IPS DF 19.7 (cell line): ENCODE data around the gene NYAP1.

ENCODE experiments used
- DNase-seq: peaks from one replicate; pipeline ENCODE4 v3.0.0-alpha.2; 2013; ENCODE audit warnings: low read depth, low spot score

The NYAP1 gene

GRCh38 chr7:100457033-100457432, 26.7 kb upstream of the NYAP1 start:
- DNase-seq, result no peak

GRCh38 chr7:100464210-100464660, 19.5 kb upstream of the NYAP1 start, which contains the start of gene SPACDR:
SPACDR (minus strand) TSS chr7:100464260; CDS start chr7:100464025, 235 bp downstream.
- DNase-seq, result no peak

GRCh38 chr7:100464791-100465190, 18.9 kb upstream of the NYAP1 start:
- DNase-seq, result no peak

DNA sequence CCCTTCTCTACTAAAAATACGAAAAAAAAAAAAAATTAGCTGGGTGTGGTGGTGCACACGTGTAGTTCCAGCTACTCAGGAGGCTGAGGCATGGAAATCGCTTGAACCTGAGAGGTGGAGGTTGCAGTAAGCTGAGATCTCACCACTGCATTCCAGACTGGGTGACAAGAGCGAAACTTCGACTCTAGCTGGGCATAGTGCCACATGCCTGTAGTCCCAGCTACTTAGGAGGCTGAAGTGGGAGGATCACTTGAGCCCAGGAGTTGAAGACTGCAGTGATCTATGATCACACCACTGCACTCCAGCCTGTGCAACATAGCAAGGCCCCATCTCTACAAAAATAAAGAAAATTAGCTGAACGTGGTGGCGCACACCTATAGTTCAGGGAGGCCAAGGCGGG, 18.4 kb upstream of the NYAP1 start:
- DNase-seq, result no peak

- DNase-seq, result no peak
These were observed 17.9 kb upstream of the NYAP1 start for GRCh38 chr7:100465702-100466311.

DNA sequence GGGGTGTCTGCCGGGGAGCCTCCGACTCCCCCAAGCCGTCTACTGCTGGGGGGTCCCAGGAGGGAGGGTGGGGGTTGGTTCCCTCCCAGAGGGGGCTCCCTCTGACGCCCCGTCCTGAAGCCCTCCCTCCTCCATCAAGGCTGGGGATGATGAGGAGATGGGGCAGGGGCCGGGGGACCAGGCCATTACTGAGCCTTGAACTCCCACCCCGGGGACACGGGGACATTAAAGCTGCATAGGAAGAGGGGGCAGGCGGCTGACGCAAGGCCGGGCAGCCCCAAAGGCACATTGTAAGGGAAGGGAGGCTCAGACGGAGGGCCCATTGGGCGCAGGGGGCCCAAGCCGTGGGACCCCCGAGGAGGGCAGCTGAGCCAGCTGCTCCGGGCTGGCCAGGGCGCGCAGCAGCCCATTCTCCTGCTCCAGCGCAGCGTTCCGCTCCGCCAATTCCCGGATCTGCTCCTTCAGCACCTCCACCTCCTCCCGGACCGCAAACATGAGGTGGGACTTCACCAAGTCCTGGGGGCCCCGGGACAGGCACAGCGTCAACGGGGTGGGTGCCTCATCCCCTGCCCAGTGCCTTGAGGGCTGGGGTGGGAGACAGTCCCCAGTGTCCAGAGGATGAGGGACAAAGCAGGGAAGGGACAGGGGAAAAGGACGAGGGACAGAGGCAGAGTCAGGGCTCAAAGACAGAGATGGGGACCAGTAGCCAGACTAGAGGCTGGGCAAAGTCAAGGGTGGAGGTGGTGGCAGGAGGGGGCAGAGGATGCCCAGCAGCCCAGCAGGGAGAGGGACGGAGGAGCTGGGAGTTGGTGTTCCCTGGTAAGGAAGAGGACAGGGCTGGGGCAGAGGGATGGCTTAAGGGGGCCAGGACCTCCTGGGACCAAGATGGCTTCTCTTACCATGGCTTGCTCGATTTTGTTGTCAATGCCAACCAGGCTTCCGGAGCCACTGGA, 16.8 kb upstream of the NYAP1 start:
- DNase-seq, result no peak

GRCh38 chr7:100467638-100468373, 15.9 kb upstream of the NYAP1 start:
- no peak for DNase-seq

- no peak for DNase-seq
These were observed 14.3 kb upstream of the NYAP1 start for GRCh38 chr7:100469227-100470044.

GRCh38 chr7:100471021-100471420, 12.7 kb upstream of the NYAP1 start:
- DNase-seq, result no peak

GRCh38 chr7:100472121-100472851, 11.4 kb upstream of the NYAP1 start:
- no peak for DNase-seq

DNA sequence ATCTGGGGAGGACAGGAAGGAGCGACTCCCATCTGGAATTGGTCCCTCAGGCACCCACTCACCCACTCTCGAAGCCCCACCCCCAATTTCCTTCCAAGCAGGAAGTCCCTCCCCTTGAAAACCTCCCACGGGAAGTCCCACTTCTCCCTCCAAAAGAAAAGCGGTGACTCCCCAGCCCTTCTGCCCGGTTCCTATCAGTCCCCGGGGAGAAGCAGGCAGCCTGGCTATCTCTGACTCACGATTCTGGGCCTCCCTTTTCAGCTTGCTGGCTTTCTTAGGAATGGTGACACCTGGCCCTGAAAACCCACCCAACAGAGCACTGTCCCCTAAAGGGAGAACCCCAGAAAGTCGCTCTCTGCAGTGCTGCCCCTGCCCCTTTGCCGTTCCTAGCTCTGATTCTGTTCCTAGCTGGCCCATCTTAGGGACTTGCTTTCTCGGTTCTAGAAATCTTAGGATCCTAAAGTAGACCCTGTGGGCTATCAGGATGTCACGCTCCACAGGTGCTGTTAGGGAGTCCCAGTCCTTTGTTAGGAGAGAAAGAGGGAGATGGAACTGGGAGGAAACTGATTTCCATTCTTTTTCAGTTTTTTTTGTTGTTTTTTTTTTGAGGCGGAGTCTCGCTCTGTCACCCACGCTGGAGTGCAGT, 10.8 kb upstream of the NYAP1 start:
- no peak for DNase-seq

DNA sequence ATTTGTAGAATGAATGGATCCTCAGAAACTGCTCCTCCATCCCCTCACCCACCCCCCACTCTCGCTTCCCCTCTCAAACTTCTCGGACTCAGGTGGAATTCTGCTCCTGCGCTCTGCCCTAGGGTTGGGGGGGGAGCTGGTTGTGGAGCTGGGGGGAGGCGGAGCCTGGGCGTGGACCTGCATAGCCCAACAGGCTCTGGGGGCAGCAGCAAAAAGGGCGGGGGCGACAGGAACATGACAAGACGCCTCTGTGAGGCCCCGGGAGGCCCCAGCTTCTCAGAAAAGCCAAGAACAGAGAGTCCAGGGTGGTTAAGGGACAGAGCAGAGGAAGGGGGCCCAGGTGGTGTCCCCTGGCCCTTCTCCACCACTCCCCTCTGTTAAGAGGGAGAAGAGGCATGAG, 8.2 kb upstream of the NYAP1 start:
- no peak for DNase-seq

DNA sequence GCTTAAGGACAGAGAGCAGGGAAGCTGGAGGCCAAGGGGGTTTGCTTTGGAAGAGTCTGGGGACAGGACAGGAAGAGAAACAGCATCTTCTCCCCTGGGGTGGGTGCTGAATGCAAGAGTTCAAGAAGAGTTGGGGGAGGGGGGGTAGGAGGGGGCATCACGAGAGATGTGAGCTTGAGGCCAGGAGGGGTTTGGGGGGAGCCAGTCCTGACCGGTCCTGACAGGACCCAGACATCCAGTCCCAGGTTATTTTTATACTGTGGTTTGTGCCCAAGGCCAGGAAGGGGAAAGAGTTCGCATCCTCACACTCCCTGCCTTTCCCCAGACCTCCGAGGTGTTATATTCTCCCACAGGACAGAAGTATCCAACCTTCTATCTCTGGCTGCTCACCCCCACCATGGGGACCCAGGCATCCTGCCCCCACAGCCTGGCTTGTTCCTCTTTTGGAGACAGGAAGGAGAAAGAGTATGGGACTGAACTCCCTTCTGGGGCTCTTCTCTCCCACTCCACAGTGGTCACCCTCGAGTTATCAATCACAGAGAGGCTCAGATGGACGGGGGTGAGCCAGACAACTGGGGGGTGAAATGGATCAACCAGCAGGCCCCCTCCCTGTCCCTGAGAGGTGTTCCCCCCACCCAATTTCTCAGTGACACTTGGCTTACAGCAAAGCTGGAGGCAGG, 7.5 kb upstream of the NYAP1 start:
- no peak for DNase-seq

DNA sequence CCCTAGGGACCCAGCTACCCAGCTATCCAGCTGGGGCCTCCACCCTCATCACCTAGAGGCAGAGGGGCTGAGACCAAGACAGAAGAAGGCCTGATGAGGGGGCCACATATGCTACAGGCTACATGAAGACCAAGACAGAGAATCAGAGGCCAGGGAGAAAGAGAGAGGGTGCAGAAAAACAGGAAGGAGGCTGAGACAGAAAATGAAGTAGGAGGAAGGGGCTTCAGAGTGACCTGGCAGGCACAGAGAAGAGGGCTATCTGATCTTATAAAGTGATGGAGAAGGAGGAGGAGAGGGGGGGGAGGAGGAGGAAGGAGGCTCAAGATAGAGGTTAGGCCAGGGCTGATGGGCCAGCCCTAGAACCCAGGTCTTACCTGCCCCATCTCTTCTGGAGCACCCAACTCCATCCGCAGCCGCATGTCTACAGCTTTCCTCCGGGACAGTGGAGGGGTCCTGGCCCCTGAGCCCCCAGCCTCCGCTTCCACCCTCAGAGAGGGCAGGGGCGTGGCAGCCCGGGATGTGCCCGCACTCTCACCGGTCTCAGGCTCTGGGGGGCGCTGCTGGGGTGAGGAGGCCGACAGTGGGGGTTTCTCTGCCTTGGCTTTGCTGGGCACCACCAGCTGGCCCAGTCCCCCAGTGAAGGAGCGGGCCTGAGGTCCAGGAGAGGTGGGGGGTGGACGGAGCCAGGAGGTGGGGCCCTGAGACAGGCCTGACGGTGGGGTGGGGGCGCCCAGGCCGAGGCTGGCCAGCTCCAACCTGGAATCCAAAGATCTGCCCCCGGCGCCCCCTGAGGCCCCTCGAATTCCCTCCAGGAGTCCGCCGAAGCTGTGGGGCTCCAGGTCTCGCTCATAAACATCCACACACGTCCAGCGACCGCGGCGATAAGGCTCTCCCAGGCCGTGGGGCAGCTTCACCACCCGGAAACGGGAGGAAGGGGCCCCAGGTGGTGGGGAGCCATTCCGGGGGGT, 6.5 kb upstream of the NYAP1 start:
- DNase-seq, result no peak

- no peak for DNase-seq
These were observed 5.9 kb upstream of the NYAP1 start for GRCh38 chr7:100477871-100478267.

- DNase-seq, result peak; percentile 72
These were observed 4.6 kb upstream of the NYAP1 start, which contains the start of gene TSC22D4 for GRCh38 chr7:100478958-100479660. TSC22D4 (minus strand) TSS chr7:100479214; CDS start chr7:100478038, 1,176 bp downstream.

DNA sequence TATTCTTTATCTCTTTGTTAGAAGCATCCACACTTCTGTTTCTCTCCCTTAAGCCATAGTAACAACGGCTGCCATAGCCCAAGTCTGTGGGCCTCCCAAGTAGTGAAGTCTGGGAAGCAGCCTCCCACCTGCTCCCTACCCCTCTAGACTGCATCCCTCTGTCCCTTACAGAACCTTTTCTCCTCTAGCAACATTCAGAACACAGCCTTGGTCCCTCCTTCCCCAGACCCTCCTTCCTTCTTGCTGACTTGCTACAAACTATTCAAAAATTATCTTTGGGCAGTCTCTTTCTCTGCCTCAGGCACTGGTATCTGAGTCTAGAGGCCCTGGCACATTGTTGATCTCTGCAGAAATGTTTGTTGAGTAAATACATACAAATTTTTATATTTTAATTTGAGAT, 2.3 kb upstream of the NYAP1 start:
- no peak for DNase-seq

- no peak for DNase-seq
These were observed 1.0 kb upstream of the NYAP1 start for GRCh38 chr7:100482728-100483089.
